ENCODE measurements around the gene SCNN1G.
"Not testable (repeated sequence)": the region's sequence is repeated elsewhere in the genome, so short reads cannot be mapped to it uniquely, and the experiment has no call there.

The SCNN1G gene

DNA sequence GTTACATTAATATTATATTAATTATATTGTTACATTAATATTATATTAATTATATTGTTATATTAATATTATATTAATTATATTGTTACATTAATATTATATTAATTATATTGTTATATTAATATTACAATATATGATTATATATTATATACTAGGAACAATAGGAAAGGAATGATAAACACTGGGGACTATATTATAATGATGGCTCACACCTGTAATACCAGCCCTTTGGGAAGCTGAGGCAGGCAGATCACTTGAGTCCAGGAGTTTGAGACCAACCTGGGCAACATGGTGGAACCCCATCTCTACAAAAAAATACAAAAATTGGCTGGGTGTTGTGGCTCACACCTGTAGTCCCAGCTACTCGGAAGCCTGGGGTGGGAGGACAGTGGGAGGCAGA lies 71.1 kb downstream of the SCNN1G start:
- DNase-seq (ENCODE audit: low spot score), result not testable (repeated sequence)

GRCh38 chr16:23254338-23254737 lies 71.8 kb downstream of the SCNN1G start:
- no peak for DNase-seq (ENCODE audit: low spot score)

- DNase-seq (ENCODE audit: low spot score), result no peak
Measured at GRCh38 chr16:23255000-23255399, 72.5 kb downstream of the SCNN1G start.

GRCh38 chr16:23256440-23256839 lies 73.9 kb downstream of the SCNN1G start:
- no peak for DNase-seq (ENCODE audit: low spot score)

DNA sequence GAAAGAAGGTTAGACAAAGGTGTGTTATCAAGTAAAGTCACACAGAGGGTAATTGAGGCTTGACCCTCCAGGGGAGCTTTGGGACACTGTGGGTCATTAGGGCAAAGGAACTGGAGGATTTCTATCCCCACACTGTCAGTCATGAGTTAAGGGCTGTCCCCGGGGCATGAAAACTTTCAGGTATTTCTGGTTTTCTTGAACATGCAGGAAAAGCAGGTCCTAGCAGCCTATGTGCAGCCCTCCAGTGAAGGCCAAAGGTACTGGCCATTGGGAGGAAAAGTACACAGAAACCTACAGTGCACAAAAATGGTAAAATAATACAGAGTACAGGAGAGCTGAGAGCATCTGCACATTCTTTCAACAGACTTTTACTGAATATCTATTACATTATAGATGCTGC lies 75.1 kb downstream of the SCNN1G start:
- DNase-seq (ENCODE audit: low spot score), result no peak

DNA sequence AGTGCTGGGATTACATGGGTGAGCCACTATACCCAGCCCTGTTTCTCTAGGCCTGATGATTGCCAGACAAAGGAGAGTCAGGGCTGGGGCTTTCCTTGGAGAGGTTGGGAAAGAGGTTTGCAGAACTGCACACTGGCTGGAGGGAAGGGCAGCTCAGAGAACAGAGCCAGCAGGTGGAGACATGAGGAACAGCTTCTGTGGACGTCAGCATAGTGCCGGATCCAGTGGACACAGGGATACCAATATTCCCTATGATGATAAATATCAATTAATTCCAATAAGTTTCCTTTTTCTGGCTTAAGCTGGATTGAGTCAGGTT lies 76.3 kb downstream of the SCNN1G start:
- DNase-seq (ENCODE audit: low spot score), result no peak

Data from germinal center (tissue), 1 donor.